Kidney epithelial cell (primary cell): ENCODE data around the gene SCIMP. TPM values are rescaled to one million over a fixed set of nuclear protein-coding genes. Genes with fewer than 3 reads are reported as not detected.

Experiments
- DNase-seq: peaks from one replicate; pipeline ENCODE4 v3.0.0-alpha.2; 2010; ENCODE audit warnings: low read depth
- H3K27me3 ChIP-seq: 2 replicates; pipeline ENCODE4 v1.6.0; 2011; ENCODE audit warnings: low read length; ENCODE audit not compliant: control insufficient read depth, insufficient read depth
- H3K36me3 ChIP-seq: 2 replicates; pipeline ENCODE4 v1.5.1; 2011; ENCODE audit warnings: low read length; ENCODE audit not compliant: control insufficient read depth, insufficient read depth
- H3K4me3 ChIP-seq: 2 replicates; pipeline ENCODE4 v1.5.1; 2011; ENCODE audit warnings: low read depth, mild to moderate bottlenecking, control low read depth, low read length
- total RNA-seq: library from RNA; depleted of rRNA; stranded (reverse); fragments of >200 nt; gene quantifications from 2 replicates; pipeline ENCODE4 v1.2.3, GENCODE V29; 2015
- TF ChIP-seq, protein P1 (sequence below): IDR thresholded peaks from 2 replicates; pipeline ENCODE4 v1.5.1; 2011; ENCODE audit warnings: mild to moderate bottlenecking, moderate library complexity, low read length, control low read depth, inconsistent platforms; ENCODE audit not compliant: insufficient read depth, poor library complexity, severe bottlenecking

Gene SCIMP
- total RNA-seq, 1 donor from 2014 or later, result not detected

DNA sequence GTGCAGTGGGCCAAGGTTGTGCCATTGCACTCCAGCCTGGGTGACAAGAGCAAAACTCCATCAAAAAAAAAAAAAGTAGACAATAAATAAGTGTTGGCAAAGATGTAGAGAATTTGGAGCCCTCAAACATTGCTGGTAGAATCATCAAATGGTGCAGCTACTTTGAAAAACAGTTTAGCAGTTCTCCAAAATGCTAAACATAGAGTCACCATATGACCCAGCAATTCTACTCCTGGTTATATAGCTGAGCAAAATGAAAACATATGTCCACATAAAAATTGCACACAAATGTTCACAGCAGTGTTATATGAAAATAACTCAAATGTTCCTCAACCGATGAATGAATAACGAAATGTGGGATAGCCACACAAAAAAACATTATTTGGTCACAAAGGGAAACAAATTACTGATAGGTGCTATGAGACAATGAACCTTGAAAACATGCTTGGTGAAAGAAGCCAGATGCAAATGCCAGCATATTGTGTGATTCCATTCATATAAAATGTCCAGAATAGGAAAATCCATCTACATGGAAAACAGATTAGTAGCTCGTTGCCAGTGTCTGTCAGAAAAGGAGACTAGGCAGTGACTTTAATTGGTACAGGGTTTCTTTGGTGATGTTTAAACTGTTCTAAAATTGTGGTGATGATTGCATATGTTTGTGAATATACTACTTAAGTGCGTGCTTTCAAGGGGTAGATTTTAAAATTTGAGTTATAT lies 34.7 kb upstream of the SCIMP start:
- no peak overlapping the region for H3K4me3 ChIP-seq
- no peak for DNase-seq
- no peaks in the 10 kb centered on the region for H3K36me3 ChIP-seq
- H3K27me3 ChIP-seq, result no peaks in the 10 kb centered on the region
- TF ChIP-seq, protein P1, sequence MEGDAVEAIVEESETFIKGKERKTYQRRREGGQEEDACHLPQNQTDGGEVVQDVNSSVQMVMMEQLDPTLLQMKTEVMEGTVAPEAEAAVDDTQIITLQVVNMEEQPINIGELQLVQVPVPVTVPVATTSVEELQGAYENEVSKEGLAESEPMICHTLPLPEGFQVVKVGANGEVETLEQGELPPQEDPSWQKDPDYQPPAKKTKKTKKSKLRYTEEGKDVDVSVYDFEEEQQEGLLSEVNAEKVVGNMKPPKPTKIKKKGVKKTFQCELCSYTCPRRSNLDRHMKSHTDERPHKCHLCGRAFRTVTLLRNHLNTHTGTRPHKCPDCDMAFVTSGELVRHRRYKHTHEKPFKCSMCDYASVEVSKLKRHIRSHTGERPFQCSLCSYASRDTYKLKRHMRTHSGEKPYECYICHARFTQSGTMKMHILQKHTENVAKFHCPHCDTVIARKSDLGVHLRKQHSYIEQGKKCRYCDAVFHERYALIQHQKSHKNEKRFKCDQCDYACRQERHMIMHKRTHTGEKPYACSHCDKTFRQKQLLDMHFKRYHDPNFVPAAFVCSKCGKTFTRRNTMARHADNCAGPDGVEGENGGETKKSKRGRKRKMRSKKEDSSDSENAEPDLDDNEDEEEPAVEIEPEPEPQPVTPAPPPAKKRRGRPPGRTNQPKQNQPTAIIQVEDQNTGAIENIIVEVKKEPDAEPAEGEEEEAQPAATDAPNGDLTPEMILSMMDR, result no peak

DNA sequence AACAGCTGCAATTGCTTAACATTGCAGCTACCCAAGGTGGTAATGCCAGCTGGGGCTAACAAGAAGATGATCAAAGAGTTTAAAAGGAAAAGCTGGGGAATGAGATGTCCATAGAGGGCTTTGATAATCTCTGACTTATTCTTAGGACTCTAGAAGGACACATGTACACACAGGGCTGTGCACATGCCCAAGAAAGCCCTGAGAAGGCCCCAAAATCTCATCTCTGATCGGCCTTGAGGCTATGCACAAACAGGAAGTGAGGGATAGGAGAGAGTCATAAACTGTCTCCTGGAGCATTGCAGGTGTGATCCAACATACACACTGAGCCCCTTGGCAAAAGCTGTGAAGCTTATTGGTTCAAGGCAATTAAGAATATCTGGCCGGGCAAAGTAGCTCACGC lies 30.2 kb upstream of the SCIMP start:
- no peaks in the 10 kb centered on the region for H3K27me3 ChIP-seq
- TF ChIP-seq, protein P1, result no peak
- DNase-seq, result no peak
- no peaks in the 10 kb centered on the region for H3K36me3 ChIP-seq
- no peak overlapping the region for H3K4me3 ChIP-seq

DNA sequence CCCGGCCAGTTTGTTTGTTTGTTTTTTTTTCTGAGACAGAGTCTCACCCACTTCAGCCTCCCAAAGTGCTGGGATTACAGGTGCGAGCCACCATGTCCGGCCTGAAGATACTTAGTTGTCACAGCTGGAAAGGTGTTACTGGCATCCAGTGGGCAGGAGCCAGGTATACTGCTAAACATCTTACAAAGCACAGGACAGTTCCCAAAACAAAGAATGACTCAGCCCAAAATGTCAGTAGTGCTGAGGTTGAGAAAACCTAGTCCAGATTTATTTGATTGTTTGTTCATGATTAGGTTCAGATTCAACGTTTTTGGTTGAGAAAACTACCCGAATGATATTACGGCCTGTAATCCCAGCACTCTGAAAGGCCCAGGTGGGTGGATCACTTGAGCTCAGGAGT lies 28.8 kb upstream of the SCIMP start:
- DNase-seq, result no peak
- H3K36me3 ChIP-seq, result no peaks in the 10 kb centered on the region
- H3K4me3 ChIP-seq, result no peak overlapping the region
- H3K27me3 ChIP-seq, result no peaks in the 10 kb centered on the region
- TF ChIP-seq, protein P1, result no peak

DNA sequence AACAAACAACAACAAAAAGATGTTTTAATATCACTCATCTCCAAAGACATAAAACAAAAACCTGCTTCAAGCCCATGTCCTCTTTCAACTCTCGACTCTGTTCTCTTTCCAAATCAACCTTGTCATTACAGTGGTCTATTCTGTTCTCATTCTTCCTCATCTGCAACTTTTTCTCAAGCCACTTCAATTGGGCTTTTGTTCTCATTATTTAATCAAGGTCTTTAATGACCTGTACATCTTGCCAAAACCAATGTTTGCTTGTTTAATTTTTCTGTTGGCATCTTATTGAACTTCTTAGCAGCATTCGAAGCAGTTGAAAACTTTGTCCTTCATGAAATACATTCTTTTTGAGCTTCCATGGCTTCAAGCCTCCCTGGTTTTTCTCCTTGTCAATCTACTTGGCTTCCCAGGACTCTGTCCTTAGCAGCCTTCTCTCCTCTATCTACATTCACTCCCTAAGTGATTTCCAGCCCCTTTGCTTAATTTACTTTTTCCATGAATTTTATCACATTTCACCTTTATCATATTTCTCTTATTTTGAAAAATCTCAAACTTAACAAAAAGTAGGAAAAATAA lies 27.8 kb upstream of the SCIMP start:
- H3K4me3 ChIP-seq, result no peak overlapping the region
- DNase-seq, result no peak
- H3K27me3 ChIP-seq, result no peaks in the 10 kb centered on the region
- TF ChIP-seq, protein P1, result no peak
- H3K36me3 ChIP-seq, result no peaks in the 10 kb centered on the region

DNA sequence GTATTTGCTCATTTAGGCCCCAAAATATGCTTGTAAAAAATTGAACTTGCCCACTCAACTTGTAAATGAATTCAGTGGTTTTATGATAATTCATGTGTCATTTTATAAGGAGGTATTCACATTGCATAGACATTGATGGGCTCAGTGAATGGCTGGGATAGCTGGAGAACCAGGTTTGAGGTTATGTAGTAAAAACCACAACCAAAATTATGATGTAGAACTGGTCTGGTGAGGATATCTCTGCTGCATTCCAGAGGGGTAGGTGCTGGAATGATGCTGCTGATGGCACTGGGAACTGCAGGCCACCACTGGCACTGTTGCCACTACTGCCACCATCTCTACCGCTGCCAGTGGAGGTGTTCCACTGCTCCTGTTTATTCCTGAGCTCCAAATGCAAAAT lies 25.9 kb upstream of the SCIMP start:
- H3K36me3 ChIP-seq, result no peaks in the 10 kb centered on the region
- TF ChIP-seq, protein P1, result no peak
- H3K27me3 ChIP-seq, result no peaks in the 10 kb centered on the region
- no peak overlapping the region for H3K4me3 ChIP-seq
- no peak for DNase-seq

DNA sequence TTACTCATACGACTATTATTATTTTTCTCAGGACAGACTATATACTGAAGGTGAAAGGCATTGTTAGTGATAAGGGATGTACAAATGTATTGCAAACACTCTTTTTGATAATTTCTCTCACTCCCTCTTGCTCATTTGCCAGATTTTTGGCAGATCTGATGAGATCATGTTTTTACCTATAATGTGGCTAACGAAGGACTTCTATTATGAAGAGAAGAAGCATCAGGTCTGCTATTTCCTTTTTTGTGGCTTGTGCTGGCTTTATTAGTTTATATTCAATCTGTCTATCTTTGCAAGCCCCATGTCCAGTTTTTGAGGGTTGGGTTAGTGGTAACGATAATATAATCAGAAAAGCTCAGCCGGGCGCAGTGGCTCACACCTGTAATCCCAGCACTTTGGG lies 22.5 kb upstream of the SCIMP start:
- Histone ChIP-seq H3K4me3 (no peak overlapping the region), H3K27me3 (no peaks in the 10 kb centered on the region), H3K36me3 (no peaks in the 10 kb centered on the region)
- DNase-seq, result no peak
- TF ChIP-seq, protein P1, result no peak
